BLaER1 treated with 17β-estradiol and CSF1 and Interleukin-3, amounts not matched to agents 10 nM and 100 nM (cell line): ENCODE results near the gene WASF1.

Source experiments
- H3K27ac ChIP-seq, 11 experiments: shearing (Covaris generic); formaldehyde crosslinking; 2 replicates each; pipeline ENCODE4 v1.8.1; 2022
- H3K27me3 ChIP-seq, 11 experiments: shearing (Covaris generic); formaldehyde crosslinking; 2 replicates each; pipeline ENCODE4 v1.8.1; 2022
- H3K36me3 ChIP-seq, 11 experiments: shearing (Covaris generic); formaldehyde crosslinking; 2 replicates each; pipeline ENCODE4 v1.8.1; 2022
- H3K4me1 ChIP-seq, 10 experiments: shearing (Covaris generic); formaldehyde crosslinking; 2 replicates each; pipeline ENCODE4 v1.8.1; 2022
- H3K4me2 ChIP-seq, 11 experiments: shearing (Covaris generic); formaldehyde crosslinking; 2 replicates each; pipeline ENCODE4 v1.8.1; 2022
- H3K4me3 ChIP-seq, 10 experiments: shearing (Covaris generic); formaldehyde crosslinking; 2 replicates each; pipeline ENCODE4 v1.8.1; 2022
- H3K9ac ChIP-seq, 11 experiments: shearing (Covaris generic); formaldehyde crosslinking; 2 replicates each; pipeline ENCODE4 v1.8.1; 2022
- H3K9me3 ChIP-seq, 11 experiments: shearing (Covaris generic); formaldehyde crosslinking; replicated peaks in 1 of 11; 2 replicates each; pipeline ENCODE4 v1.8.1; 2022
- H4K20me1 ChIP-seq, 11 experiments: shearing (Covaris generic); formaldehyde crosslinking; 2 replicates each; pipeline ENCODE4 v1.8.1; 2022
- Cebpa-rat ChIP-seq, 11 experiments: shearing (Covaris generic); IDR thresholded peaks; 2 replicates each; pipeline ENCODE4 v1.8.1; 2022

WASF1 gene

DNA sequence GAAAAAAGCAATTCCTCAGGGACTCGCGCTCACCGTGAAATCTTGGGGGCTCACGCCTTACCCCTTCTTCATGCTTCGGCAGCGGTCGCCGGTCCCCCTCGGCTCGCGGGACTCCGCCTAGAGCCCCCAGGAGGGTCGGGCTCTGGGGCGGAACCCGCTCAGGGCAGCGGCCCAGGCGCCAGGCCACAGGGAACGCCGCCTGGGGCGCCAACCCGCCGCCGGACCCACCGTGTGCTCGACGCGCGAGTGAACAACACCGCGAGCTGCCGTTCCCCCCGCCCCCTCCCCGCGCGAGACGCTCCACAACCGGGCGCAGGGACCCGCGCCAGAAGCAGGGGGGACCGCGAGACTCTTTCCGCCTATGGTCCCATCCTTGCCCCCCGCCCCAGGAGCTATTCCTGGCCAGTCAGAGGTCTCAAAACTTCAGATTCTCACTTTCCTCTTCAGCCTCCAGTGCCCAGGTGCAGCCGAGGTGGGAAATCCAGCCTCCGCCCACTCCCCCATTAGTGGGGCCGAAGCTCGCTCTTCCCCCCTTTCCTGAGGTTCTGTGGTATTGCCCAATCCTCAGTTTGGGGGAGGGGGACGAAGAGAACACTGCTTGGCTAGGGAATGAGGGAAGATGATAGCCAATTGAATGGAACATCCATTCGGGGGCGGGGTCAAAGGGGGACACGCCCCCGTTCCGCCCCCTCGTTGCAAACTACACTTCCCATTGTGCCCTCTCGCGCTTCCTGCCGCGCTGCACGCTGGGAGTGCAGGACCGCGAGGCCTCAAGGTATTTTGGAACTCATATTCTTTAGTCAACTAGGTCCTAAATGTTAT, at the start of gene WASF1:
Gene WASF1, minus strand, starts transcription at position 265 of the 822 bp plus-strand sequence. CDS start 52,069 bp downstream, outside the sequence.
- H3K4me3 ChIP-seq, result peak within 1 kb of the TSS; percentile 79 to 98 (median 90)
- peak within 1 kb of the TSS; percentile 90 to 98 (median 93) for H3K4me2 ChIP-seq
- H4K20me1 ChIP-seq, result peaks cover 9 to 78% (median 55%) of the 10 kb centered on the region in 11 experiments; a peak in 20 of 22 replicates
- peak within 1 kb of the TSS; percentile 92 to 99 (median 99) for H3K27ac ChIP-seq
- TF ChIP-seq Cebpa-rat (IDR thresholded peaks at IDR 0.05), result peak in 10 of 11 experiments; percentile 25 to 92 (median 74); a peak in 17 of 22 replicates
- no peaks in the 10 kb centered on the region for H3K9me3 ChIP-seq
- peaks cover 0 to 23% (median 15%) of the 10 kb centered on the region in 11 experiments; a peak in 15 of 22 replicates for H3K36me3 ChIP-seq
- H3K27me3 ChIP-seq, result no peaks in the 10 kb centered on the region
- peak within 1 kb of the TSS; percentile 93 to 99 (median 97) for H3K9ac ChIP-seq
- H3K4me1 ChIP-seq, result peaks cover 28 to 53% (median 41%) of the 10 kb centered on the region in 10 experiments

DNA sequence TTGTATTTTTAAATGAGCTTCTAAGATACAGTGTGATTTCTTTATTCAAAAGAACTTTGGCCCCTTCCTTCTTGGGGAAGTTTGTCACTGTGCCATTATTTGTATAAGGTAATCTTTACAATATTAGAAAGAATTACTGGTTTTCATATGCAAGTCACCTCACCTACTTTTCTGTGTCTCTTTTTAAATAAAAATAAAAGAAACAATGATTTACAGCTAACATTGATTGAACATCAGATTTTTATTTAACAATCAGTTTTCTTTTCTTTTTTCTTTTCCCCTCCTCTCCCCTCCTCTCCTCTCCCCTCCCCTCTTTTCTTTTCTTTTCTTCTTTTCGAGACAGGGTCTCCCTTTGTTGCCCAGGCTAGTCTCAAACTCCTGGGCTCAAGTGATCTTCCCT, 46.8 kb upstream of the WASF1 start:
- no peaks in the 10 kb centered on the region for H3K4me1 ChIP-seq
- TF ChIP-seq Cebpa-rat (IDR thresholded peaks at IDR 0.05), result no peak
- no peaks in the 10 kb centered on the region for H3K9me3 ChIP-seq
- H3K27ac ChIP-seq, result no peak overlapping the region
- no peaks in the 10 kb centered on the region for H3K27me3 ChIP-seq
- no peaks in the 10 kb centered on the region for H4K20me1 ChIP-seq
- no peak overlapping the region for H3K4me2 ChIP-seq
- no peak overlapping the region for H3K4me3 ChIP-seq
- no peak overlapping the region for H3K9ac ChIP-seq
- peaks cover 70 to 93% (median 79%) of the 10 kb centered on the region in 11 experiments for H3K36me3 ChIP-seq

DNA sequence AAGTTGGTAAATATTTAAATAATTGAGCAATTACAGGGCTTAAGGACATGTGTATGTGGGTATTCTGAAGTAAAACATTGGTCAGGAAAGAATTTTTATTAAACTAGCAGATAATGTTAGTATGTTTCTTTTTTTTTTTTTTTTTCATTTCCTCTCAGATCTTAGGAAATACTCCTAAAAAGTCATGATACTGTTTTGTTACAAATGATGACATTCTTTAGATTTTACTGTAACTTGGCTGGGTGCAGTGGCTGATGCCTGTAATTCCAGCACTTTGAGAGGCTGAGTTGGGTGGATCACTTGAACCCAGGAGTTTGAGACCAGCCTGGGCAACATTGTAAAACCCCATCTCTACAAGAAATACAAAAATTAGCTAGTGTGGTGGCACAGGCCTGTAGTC, 42.3 kb upstream of the WASF1 start:
- no peak overlapping the region for H3K4me3 ChIP-seq
- no peaks in the 10 kb centered on the region for H4K20me1 ChIP-seq
- no peak overlapping the region for H3K4me2 ChIP-seq
- TF ChIP-seq Cebpa-rat (IDR thresholded peaks at IDR 0.05), result no peak
- H3K36me3 ChIP-seq, result peaks cover 87 to 100% (median 93%) of the 10 kb centered on the region in 11 experiments
- no peak overlapping the region for H3K27ac ChIP-seq
- H3K9ac ChIP-seq, result no peak overlapping the region
- H3K4me1 ChIP-seq, result no peaks in the 10 kb centered on the region
- H3K27me3 ChIP-seq, result no peaks in the 10 kb centered on the region
- H3K9me3 ChIP-seq, result no peaks in the 10 kb centered on the region

DNA sequence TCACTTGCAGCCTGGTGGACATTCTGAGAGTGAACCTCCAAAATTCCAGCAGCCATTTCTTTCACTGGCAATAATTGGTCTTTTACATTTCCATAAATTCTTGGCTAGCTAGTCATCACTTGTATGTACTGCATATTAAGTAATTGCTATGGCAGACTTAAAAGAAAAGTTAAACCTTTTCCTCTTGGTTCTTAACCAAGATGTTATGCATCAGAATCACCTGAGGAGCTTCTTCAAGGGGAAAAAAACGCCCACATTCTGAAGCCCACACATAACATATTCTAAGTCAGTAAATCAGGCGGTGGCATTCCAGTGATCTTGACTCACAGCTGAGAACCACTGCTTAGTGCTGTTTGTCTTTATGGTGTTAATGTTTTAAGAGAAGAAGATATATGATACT, 37.8 kb upstream of the WASF1 start:
- TF ChIP-seq Cebpa-rat (IDR thresholded peaks at IDR 0.05), result no peak
- H3K4me2 ChIP-seq, result no peak overlapping the region
- H4K20me1 ChIP-seq, result no peaks in the 10 kb centered on the region; a peak in 1 of 22 replicates
- no peak overlapping the region for H3K27ac ChIP-seq
- no peaks in the 10 kb centered on the region for H3K9me3 ChIP-seq
- no peaks in the 10 kb centered on the region for H3K4me1 ChIP-seq
- no peak overlapping the region for H3K4me3 ChIP-seq
- H3K36me3 ChIP-seq, result peaks cover 88 to 100% (median 99%) of the 10 kb centered on the region in 11 experiments
- no peak overlapping the region for H3K9ac ChIP-seq
- H3K27me3 ChIP-seq, result no peaks in the 10 kb centered on the region

DNA sequence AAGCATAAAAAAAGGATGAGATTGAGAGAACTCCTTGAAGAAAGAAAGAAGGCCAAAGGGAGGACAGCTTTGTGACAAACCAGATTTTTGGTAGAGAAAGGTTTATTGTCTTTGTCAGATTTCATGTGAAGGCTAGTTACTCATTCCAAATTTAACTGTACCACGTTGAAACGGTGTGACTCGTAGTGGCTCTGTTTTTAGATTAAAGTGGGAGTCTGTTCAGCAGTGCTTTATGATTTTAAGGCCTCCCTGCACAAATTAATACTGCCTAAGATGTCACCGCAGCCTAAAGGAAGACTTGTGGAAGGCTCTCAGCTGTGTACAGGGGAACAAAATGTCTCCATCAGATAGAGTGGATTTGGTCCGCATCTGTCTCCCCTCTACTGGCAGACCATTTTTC, 36.7 kb upstream of the WASF1 start:
- Histone ChIP-seq H3K27ac (no peak overlapping the region), H4K20me1 (no peaks in the 10 kb centered on the region; a peak in 1 of 22 replicates), H3K36me3 (peaks cover 88 to 100% (median 100%) of the 10 kb centered on the region in 11 experiments), H3K4me2 (no peak overlapping the region), H3K9ac (no peak overlapping the region), H3K27me3 (no peaks in the 10 kb centered on the region), H3K9me3 (no peaks in the 10 kb centered on the region), H3K4me1 (no peaks in the 10 kb centered on the region), H3K4me3 (no peak overlapping the region)
- TF ChIP-seq Cebpa-rat (IDR thresholded peaks at IDR 0.05), result no peak

DNA sequence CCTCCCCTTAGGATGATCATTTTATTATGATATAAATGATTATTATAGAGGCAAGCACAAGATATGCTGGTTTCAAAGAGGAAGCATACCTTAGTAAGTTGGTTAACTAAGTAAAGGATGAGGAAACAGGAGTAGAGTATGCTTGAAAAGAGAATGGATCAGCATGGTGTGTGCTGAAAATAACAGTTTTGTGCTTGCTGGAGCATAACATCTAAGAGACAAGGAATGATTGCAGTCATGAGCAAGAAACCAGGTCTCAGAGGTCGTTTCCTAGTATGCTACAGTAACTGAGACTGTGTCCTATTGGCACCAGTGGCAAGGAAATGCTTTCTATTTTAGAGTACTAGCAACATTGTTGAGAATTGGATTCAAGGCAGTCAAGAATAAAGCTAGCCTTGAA, 34.9 kb upstream of the WASF1 start:
- Histone ChIP-seq H3K27me3 (no peaks in the 10 kb centered on the region), H4K20me1 (peaks cover 0 to 3% (median 0%) of the 10 kb centered on the region in 11 experiments; a peak in 1 of 22 replicates), H3K36me3 (peaks cover 88 to 100% (median 99%) of the 10 kb centered on the region in 11 experiments), H3K4me2 (no peak overlapping the region), H3K27ac (no peak overlapping the region), H3K9me3 (no peaks in the 10 kb centered on the region), H3K4me1 (no peaks in the 10 kb centered on the region), H3K4me3 (no peak overlapping the region), H3K9ac (no peak overlapping the region)
- no peak for TF ChIP-seq Cebpa-rat (IDR thresholded peaks at IDR 0.05)

DNA sequence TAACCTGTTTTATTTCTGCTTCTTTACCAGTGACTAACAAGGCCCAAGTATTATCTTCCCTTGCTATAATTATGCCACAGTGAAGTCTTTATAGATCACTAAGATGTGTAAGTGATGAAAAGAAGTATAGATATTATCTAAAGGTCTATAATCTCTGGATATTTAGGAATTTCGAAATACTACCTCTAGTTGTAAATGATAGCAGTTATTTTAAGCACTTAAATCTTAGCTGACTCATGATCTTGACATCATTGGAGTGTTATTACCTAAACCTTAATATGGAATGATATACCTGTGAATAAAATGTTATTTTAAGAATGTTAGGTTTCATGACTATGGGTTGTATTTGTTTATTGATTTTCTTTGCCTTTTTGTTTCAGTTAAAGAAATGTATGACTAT, 32.3 kb upstream of the WASF1 start:
- peaks cover 88 to 100% (median 98%) of the 10 kb centered on the region in 11 experiments for H3K36me3 ChIP-seq
- peaks cover 0 to 8% (median 0%) of the 10 kb centered on the region in 11 experiments; a peak in 2 of 22 replicates for H4K20me1 ChIP-seq
- H3K4me2 ChIP-seq, result no peak overlapping the region
- H3K4me1 ChIP-seq, result no peaks in the 10 kb centered on the region
- no peak overlapping the region for H3K4me3 ChIP-seq
- TF ChIP-seq Cebpa-rat (IDR thresholded peaks at IDR 0.05), result no peak
- H3K27me3 ChIP-seq, result no peaks in the 10 kb centered on the region
- no peak overlapping the region for H3K9ac ChIP-seq
- H3K27ac ChIP-seq, result no peak overlapping the region
- no peaks in the 10 kb centered on the region for H3K9me3 ChIP-seq

DNA sequence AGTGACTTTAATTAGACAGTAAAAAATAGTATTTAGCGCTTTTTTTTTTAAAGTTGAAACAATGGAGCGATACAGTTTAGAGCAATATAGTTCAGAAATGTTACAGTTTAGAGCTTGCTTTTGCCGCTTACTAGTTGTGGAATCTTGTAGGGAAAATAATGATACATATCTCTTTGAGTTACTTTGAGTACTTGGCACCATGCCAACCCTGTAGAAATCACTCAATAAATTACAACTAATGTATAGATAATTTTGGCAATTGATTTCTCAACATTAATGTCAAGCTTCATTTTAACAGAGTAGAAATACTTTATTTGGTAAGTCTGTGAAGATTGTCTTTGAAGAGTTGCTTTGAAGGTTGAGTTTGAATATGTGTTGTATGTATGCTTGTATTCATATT, 28.2 kb upstream of the WASF1 start:
- Histone ChIP-seq H3K9ac (no peak overlapping the region), H4K20me1 (peaks cover 0 to 23% (median 0%) of the 10 kb centered on the region in 11 experiments; a peak in 2 of 22 replicates), H3K4me1 (peaks cover 0 to 12% (median 10%) of the 10 kb centered on the region in 10 experiments; a peak in 14 of 20 replicates), H3K27me3 (no peaks in the 10 kb centered on the region), H3K9me3 (no peaks in the 10 kb centered on the region), H3K27ac (no peak overlapping the region), H3K4me3 (no peak overlapping the region), H3K36me3 (peaks cover 52 to 83% (median 65%) of the 10 kb centered on the region in 11 experiments), H3K4me2 (no peak overlapping the region)
- TF ChIP-seq Cebpa-rat (IDR thresholded peaks at IDR 0.05), result no peak

DNA sequence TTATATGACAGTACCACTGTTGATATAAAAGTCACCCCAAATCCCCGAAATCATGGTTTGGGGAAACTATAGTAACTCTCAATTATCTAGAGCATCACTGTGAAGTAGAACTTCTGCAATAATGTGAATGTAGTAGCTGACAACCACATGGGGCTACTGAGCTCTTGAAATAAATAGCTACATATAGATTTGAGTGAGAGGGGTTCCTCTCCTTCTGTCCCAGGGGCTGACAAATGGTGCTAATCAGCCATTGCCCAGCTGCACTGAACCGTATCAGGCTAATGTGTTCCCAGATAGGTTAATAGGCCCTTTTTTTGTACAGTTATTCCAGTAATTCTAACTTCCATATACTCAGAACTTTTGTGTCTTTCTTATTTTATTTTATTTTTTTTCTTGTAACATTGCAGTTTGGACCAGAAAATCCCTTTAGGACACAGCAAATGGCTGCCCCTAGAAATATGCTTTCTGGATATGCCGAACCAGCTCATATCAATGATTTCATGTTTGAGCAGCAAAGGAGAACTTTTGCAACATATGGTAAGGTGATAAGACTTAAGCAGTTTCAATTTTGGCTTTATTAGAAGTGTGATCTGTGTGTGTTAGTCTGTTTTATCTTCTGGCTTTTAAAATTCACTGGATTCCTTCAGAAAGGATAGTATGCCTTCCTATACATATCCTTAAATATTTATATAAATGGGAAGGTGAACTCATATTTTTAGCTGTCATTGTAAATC, 21.8 kb upstream of the WASF1 start:
- H3K9ac ChIP-seq, result no peak overlapping the region
- H3K4me3 ChIP-seq, result no peak overlapping the region
- TF ChIP-seq Cebpa-rat (IDR thresholded peaks at IDR 0.05), result no peak
- H4K20me1 ChIP-seq, result peaks cover 0 to 70% (median 5%) of the 10 kb centered on the region in 11 experiments; a peak in 7 of 22 replicates
- H3K36me3 ChIP-seq, result peaks cover 17 to 52% (median 29%) of the 10 kb centered on the region in 11 experiments
- peaks cover 0 to 8% (median 0%) of the 10 kb centered on the region in 11 experiments; a peak in 3 of 22 replicates for H3K9me3 ChIP-seq
- no peak overlapping the region for H3K4me2 ChIP-seq
- no peak overlapping the region for H3K27ac ChIP-seq
- no peaks in the 10 kb centered on the region for H3K27me3 ChIP-seq
- peaks cover 0 to 12% (median 10%) of the 10 kb centered on the region in 10 experiments; a peak in 14 of 20 replicates for H3K4me1 ChIP-seq
